M059J (cell line): Measurements from ENCODE around the gene KCNIP4. TPM values are rescaled to one million over a fixed set of nuclear protein-coding genes. Genes with fewer than 3 reads are reported as not detected.

Experiments used
- DNase-seq: peaks from one replicate; pipeline ENCODE4 v3.0.0-alpha.2; 2012; ENCODE audit warnings: low read depth
- total RNA-seq: library from RNA; depleted of rRNA; stranded (reverse); fragments of >200 nt; shearing (Covaris generic); gene quantifications from 2 replicates; pipeline ENCODE4 v1.2.3, GENCODE V29; 2014

Gene KCNIP4
- total RNA-seq, 1 experiment from 2014 or later, result 0.15 TPM

DNA sequence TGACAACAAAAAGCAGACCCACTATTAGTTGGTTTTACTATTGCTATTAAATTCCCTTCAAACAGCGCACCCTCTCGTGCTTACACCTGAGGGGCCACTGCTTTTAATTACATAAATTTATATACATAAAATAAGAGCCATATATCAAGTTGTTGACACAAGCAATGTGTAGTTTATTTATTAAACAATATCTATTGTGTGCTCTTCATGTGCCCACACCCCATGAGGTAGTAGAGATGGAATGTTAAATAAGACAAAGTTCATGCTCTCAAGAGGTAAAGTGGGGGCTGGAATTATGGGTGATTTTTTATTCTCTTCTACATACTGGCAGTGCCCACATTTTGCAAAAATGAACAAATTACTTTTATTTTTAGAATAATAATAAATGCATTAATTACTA is 47.3 kb downstream of the KCNIP4 start:
- no peak for DNase-seq

DNA sequence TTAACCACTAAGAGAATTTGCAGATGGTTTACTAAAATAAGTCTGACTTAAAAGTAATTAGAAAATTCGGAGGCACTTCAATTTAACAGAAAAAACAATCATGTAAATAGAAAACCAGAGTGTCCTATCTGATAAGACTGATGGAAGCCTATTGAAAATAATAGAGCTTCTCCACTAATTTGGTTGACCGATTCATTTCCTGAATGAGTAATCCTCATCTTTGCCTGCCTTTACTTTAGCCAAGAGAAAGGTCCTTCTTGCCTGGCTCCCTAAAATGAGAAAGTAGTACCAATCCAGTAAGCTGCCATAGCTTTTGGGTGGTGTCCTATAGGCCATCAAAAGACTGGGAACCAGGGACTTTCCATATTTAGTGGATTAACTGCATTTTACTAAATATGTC is 48.4 kb downstream of the KCNIP4 start:
- peak; percentile 59 for DNase-seq

DNA sequence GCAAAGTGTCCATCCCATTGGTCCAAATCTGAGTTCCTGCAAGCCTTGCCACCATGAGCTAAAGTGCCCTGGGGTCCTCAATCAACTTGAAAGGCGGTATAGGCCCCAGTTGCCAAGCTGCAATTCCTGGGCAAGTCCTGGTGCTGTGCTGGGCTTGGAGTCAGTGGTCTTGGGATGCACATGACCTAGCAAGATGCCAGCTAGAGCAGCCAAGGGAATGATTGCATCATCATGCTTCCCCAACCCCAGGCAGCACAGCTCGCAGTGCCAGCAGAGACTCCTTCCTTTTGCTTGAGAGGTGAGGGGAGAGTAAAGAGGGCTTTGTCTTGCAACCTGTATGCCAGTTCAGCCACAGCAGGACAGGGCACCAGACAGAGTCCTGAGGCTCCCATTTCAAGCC is 50.5 kb downstream of the KCNIP4 start:
- no peak for DNase-seq

DNA sequence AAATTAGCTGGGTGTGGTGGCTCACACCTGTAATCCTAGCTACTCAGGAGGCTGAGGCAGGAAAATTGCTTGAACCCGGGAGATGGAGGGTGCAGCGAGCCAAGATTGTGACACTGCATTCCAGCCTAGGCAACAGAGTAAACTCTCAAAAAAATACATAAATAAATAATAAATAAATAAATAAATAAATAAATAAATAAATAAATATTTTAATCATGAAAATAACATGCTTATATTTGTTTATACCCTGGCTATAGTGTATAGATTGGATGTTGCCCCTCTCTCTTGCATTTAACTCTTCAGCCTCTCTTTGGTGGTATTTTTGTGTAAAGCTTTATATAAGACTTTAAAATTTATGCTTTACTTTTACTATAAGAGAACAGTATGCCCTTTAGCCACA is 51.8 kb downstream of the KCNIP4 start:
- DNase-seq, result no peak

DNA sequence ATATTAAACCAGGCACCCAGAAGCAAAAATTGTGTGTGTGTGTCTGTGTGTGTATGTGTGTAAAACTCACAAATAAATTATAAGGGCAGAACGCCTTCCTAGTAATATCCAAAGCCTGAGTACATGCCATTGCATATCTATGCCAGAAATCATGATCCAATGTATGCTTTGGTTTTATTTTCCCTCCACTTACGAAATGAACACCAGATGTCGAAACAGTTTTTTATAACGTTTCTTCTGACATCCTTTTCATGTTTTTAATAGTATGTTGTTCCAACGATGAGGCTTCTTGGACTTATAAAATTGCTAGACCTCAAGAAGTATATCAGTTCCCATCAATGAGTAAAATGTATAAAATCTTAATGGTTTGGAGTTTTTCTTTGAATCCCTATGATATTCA is 55.4 kb downstream of the KCNIP4 start:
- no peak for DNase-seq

DNA sequence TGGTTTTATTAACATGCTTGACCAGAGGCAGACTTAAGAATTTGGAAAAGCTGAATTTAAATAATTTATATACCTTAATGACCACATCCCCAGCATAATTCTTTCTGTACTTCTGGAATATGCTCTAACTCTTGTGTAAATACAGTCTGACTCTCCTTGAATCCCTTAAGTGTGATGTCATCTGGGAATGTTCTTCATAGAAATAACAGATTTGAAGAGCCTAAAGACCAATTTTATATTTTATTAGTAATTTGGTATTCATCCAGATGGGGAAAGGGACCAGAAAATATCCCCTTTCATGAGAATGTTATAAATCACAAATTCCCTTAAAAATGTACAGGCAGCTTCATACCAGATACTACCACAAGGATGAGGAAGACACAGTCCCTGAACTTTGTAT is 58.3 kb downstream of the KCNIP4 start:
- DNase-seq, result no peak

DNA sequence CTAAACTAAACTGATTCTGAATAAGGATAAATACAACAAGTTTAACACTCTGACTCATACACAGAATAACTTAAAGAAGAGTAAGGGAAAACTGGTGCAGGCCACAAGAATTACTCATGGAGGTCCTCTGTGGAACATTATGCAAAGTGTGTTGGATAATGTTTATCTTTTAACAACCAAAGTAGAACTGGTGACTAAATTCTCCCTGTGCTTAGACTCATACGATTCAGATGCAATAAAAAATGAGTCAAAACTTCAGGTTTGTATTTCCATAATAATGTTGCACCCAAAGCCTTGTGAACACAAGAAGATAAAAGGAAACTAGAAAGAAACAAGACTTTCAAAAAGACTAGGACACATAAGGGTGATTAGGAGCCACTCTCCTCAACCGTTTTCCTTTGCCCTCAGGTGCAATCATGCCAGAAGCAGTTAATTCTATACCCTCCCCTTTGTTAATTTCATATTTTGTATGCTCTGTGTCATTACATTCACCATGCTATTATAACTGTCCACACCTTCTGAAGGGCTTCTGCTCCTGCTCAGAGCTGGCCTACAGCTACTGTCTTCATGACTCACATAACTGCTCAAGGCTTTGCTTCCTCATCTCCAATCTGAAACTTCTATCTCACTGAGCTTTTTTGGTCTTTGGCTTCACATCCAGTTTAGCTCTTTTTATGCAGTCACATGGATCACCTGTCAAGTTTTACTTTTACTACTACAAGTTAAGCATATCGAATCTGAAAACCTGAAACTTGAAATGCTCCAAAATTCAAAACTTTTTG is 60.2 kb downstream of the KCNIP4 start:
- DNase-seq, result peak; percentile 95

DNA sequence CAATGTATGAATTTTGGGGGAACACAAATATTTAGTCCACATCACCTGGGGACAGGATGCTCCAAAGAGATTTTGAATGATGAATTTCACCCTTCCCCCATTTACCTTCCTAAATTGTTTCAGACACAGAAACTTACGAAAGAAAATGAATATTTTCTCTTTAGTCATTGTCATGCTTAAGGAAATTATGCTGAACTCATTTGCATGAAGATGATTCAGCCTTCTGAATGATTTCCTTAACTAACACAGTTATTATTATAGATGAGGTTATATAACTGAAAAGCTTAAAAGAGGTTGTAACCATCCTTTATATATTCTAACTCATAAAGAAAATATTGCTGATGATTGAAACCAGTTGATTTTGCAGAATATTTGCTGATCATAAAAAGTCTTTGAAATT is 61.1 kb downstream of the KCNIP4 start:
- DNase-seq, result peak; percentile 26

DNA sequence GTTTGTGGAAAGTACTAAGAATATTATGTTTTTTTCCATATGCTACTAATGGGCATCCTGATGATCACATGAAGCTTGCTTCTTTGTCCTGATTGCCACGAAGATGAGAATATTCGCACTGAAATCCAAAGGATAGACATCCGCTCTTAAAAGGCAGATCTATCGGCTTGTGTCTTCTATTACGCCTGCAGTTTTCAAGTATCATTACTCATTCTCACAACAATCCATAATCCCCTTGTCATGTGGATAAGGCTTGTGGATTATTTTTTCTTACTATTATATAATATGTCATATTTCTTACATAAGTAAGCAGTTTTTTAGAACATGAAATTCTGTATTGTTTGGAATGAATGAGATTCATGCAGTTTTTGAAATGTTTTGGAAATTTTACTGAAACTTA is 62.8 kb downstream of the KCNIP4 start:
- DNase-seq, result no peak

DNA sequence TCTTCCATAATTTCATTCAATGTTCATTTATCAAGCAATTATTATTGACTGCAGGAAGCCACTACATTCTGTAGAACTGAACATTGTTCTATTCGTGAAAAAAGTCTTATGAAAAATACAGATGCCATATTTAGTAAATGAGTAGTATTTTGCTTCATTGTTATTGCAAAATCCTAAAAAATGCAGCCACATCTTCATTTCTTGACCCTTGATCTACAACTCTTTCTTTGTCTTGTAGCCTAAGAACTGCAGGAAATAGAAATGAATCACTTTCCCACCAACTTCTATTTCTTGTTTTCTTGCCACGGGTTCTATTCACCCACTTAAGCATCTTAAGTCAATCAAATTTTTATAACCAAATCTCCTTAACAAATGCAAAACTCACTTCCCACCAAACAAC is 63.3 kb downstream of the KCNIP4 start:
- peak; percentile 36 for DNase-seq

DNA sequence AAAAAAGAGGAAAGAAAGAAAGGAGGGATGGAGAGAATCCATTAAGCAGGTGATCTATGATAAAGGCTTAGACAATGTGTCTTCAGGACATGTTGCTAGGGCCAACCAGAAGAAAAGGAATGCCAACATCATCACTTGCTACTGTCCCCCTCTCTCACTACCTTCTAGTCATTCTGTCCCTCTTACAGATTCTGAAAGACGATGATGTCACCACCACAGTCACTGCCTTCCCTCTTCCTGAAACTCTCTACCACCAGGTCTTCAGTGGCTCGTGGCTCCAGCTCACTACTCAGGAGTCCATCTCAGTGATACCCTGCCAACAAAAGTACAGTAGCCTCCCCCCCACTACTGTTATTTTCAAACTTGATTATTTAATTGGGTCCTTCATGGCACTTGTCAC is 64.0 kb downstream of the KCNIP4 start:
- peak; percentile 20 for DNase-seq

DNA sequence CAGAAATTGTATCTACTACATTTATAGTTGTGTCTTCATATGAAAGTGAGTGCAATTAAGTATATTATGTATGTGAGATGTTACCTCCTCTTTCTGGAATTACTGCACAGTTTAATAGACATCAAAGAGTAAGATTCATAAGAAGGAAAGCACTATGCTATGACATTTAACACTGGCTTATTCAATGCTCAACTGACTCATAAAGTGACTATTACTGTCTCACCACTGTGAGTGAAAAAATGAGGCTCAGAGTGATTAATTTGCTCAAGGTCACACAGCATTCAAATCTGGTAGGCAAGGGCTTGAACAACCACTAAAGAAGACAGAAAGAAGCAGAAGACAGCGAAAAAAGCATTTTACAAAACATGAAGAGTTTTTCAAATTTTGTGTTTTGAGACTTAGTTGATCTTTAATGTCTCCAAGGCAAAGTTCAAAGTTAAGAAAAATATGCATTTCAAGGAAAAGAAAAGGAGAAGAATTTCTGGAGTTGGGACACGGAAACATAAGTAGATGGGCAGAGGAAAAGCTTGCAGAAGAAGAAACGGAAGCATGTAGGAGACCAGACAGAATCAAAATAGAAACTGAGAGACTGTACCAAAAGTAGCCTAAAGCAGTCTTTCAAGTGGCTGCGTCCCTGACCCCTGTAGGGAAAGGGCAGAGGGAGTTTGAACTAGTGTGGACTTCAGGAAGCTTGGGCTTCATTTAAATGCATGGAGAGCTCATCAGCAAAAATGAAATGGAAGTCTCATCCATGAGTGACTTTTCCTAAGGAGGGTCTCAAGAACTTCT is 66.3 kb downstream of the KCNIP4 start:
- DNase-seq, result peak; percentile 20

DNA sequence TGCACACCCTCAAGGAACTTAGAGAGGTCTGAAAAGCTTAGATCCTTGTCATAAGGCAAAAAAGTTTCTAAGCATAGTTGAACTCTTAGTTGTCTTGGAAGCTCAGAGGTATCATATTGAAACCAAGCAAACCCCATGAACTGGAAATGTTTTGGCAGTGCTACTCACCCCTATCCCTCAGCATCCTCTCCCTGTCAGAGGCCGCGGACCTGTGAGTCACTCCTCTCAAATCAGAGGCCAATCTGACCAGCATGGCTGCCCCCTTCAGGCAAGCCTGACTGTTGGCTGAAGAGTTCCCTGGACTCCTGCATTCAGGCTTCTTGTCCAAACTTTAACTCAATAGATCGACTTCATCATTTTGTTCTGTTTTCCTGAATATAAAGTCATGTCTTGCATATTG is 69.4 kb downstream of the KCNIP4 start:
- peak; percentile 74 for DNase-seq

DNA sequence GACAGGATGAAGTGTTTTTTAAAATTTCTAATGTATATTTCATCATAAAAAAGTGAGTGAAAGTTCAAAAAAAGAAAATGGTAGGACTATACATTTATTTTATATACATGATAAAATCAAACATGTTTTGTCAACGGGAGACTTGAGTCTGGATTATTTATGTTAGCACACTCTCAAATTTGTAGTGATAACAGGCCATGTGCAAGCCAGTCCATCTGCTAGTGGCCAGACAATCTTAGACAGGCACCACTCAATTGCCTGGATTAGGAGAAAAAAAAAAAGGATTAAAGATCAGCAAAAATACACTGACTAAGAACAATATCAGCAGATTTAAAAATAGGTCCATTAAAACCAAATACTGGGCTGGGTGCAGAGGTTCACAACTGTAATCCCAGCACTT is 71.9 kb downstream of the KCNIP4 start:
- DNase-seq, result no peak

DNA sequence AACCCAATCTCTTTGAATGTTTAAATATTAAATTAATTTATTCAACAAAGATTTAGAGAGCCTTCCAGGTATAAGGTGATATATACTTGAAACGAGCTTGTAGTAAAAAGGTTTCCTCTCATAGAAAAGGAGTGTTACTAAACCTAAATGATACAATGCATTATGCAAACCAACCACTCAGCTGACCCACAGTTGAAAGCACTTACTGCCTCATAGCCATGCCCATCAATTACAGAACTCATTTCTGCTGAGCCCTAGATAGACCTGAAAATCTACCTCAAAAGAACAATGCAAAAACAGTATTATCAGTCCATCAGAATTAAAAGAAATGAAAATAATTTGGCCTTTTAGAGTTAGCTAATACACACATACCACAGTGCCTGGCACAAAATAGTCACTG is 75.4 kb downstream of the KCNIP4 start:
- no peak for DNase-seq

DNA sequence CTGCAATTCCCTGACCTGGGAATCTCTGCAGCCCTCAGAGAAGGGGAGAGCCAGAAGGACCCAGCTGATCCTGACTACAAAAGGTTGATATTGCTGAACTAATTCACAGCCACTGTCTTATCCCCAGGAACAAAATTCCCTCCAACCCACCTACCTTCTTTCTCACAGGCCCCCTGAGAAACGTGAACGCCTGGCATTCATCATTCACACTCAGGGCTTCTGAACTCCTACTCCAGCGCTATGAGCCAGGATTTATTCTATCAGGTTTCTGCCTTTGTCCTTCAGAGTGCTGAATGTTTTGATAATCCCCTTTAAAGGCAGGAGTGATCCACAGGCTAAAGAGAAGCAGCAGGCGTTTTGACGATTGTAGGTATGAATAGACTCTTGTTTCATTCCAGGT is 76.5 kb downstream of the KCNIP4 start:
- no peak for DNase-seq

DNA sequence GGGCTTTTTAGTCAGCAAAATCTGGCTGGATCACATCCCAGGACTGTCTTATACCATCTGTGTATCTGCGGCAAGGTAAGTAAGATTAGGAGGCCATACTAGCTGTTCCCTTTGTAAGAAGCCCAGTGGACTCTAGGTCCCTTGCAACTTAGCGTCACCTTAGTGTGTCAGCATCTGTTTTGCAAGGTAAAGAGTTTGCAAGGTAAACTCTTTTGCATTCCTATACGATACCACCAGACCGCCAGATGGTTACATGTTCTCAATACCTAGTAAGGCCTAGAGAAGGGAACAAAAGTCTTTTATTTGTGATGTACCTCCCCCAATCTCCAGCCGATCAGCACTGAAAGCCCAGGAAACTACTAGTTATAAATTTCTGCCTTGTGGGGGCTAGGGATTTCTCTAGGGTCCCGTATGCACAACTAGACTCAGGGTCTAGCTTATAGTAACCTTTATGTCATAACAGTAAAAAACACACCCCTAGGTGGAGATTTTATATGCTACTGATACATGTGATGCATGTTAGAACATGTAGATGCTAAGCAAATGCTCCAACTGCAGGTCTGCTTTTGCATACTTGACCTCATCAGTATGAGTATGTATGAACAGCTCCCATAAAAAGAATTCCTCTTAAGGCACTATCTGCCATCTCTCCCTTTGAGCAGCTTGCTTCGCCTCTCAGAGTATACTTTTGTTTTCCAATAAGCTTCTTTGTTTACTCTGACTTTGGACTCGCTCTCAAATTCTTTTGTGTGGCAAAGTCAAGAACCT is 78.4 kb downstream of the KCNIP4 start:
- DNase-seq, result no peak

DNA sequence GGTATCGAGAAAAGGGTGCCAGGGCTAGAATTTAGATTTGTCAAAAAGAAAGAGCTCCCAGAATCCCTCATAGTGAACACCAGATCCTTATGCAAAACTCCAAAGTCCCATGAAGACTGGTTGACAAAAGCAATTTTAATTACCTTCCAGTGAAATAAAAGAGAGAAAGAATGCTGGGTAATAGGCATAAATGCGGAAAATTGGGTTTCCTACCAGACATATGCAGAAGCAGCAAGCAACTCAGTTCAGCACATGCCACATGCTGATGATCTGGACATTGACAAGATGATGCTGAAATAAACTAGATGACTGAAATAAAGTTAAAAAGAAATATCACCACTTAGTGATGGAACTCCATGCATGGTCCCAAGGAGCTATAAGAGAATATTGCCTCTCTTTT is 83.9 kb downstream of the KCNIP4 start:
- DNase-seq, result no peak

DNA sequence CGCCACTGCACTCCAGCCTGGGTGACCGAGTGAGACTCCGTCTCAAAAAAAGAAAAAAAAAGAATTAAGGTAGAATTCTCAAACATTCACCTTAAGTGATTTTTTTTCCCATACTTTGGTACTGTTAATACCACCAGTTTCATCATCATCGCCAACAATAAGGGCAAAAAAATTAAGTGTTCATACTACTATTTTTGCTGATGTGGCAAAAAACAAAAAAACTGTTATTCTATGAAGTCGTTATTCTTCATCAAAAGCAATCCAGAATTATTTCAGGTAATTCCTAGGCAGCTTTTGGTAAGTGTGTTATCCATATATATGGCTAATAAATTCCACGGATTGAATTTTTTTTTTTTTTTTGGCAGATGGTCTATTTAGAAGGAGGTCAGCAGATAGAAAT is 85.7 kb downstream of the KCNIP4 start:
- no peak for DNase-seq

DNA sequence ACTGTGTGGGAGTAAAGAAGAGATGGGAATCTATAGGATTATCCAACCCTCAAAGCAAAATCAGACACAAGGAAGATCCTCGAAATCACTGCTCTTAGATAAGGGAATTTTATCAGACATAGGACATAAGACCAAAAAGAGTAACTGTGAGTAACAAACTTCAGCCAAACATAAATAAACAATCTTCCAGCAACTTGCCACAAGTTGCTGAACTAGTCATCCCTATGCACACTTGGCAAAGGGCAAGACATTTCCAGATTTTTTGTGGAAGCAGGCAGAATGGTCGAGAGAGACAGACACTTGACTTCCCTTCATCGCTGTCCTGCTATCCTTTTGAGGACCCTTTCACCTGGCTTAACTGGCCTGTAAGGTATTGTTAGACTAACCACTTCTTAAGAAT is 89.6 kb downstream of the KCNIP4 start:
- peak; percentile 78 for DNase-seq

DNA sequence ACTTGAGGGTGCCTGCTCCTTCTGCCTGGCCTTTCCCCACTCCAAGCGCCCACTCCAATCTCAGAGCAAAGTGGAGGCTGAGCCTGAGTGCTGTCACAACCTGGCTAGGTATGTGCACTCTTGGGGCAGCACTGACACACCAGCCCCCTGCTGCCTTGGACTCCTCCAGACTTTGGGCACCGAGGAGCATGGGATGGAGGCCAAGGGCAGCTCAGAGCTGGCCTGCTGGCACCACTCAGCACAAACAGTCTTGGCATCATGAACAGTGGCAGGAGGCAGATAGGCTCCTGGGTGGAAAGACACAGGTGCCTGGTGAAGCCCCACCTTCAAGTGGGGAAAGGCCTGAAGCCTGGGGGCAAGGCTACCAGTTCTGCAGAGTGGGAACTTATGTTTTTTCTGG is 91.8 kb downstream of the KCNIP4 start:
- DNase-seq, result no peak

DNA sequence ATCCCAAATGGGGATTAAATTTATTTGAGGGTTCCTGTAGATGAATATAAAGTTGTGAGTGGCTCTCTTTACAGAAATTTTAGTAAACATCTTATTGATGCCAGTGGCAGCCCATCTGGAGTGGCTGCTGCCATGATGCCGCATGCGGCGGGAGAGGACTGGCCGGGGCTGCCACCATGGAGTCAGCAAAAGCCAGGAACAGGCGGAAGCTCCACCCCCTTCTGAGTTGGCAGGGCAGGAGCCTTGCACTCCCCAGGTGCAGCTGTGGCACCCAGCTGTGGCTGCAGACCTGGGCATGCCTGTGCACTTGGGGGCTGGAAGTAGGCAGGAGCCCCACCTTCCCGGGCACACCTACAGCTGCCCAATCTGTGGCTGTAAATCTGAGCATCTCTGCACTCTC is 92.3 kb downstream of the KCNIP4 start:
- DNase-seq, result no peak

DNA sequence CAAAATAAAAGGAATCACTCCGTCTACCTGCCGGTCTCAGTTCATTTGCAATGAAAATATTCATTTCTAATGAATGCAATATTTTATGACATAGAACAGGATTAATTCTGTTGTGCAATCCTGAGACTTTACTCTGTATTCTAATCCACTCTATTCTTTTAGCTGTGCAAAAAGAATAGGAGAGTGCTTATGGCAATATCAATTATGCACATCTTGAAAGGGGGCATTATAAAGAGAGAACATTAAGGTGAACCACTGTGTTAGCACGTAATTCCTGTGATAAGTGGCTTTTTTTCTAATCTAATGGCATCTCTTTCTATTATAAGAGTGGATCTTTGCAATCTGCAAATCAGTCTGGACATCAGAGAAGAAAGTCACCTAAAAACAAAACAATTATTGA is 99.5 kb downstream of the KCNIP4 start:
- DNase-seq, result no peak
